HG02763 (cell line): Measurements from ENCODE around the gene SH3D19.

Experiments
- ATAC-seq: cut with Tn5 transposase; IDR thresholded peaks from one replicate; pipeline ENCODE4 v1.9.1; 2021; ENCODE audit warnings: mild to moderate bottlenecking, moderate library complexity; ENCODE audit not compliant: unreplicated experiment

The SH3D19 gene

GRCh38 chr4:151325111-151325948 lies at the start of gene SH3D19:
SH3D19 (minus strand) TSS chr4:151325605; CDS start chr4:151325352, 253 bp downstream.
- no peak for ATAC-seq

DNA sequence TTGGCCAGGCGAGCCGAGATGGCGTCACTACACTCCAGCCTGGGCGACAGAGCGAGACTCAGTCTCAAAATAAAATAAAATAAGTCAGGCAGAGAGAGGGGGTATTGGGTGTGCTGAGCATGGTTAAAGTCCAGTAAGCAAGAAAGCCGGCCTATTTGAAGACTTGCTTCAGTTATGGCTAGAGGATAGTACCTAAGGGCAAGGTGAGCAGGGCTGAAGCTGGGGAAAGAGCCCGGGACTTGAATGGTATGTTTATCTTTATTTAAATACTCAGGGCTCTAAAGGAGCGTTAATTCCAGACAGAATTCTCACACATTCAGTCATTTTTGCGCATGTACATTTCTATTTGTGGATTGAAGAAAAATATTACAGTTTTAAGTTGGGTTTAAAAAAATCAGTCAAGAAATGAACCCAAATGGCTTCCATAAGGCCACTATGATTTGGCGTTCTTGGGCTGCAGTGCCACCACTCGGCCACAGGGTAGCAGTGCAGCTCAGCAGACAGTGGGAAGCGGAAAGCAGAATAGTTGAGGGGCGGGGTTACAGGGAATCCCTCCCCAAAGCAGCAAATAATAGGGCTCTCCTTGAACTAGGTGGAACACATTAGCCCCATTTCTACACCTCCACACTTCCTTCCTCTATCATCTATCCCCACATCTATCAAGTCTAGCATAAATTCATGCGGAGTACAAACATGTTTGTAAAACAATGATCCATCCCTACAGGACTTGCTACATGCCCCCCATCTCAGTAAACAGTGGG lies 37.2 kb upstream of the SH3D19 start:
- peak; percentile 88 for ATAC-seq

DNA sequence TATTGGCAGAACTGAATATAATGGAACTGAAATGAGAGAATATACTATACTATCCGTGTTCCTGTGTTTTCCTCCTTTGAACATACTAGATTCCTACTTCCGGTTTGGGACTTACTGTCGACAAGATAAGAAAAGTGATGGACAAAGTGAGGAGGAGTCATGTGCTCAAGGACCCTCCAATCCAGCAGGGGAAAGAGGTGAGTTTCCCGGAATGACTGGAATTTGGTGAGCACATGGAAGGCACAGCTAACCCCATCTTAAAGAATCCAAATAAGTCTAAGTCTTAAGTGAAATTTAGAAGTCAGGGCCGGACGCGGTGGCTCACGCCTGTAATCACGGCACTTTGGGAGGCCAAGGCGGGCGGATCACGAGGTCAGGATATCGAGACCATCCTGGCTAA lies 36.6 kb upstream of the SH3D19 start:
- ATAC-seq, result no peak

DNA sequence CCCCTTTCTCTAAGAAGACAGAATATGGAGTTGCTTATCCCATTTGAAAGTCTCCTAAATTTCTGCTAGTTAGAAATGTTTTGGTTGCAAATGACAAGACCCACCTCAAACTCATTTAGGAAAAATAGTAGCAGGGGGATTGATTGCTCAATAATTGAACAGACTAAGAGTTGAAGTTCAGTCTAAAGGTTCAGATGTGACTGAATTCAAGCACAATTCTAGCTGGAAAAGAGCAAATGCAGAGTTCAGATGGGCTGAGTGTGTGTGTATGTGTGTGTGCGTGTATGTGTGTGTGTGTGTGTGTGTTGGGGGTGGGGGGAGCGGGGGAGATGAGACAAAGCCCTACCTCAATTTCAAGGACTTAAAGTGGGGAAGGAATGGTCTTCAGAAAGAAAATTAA lies 35.7 kb upstream of the SH3D19 start:
- no peak for ATAC-seq

- ATAC-seq, result no peak
Measured at GRCh38 chr4:151359576-151359975, 34.2 kb upstream of the SH3D19 start.

DNA sequence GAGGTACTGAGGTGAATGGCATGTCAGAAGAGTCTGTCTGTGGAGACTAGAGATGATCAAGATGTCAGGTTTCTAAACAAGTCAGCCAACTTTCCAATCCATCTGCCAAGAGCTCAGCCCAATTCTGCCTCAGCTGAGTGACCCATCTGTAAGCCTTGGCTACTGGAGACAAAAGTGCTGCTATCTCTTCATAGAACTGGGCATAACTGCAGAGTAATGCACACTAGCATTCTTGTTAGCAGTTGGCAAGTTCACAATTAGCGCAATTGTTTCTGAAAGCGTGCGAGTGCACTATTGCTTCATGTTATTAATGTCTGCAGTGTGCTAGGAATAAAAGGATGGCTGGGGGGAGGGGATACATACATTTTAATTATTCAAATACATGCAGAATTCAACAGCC lies 32.9 kb upstream of the SH3D19 start:
- ATAC-seq, result no peak

- no peak for ATAC-seq
Measured at GRCh38 chr4:151356510-151356909, 31.1 kb upstream of the SH3D19 start.

DNA sequence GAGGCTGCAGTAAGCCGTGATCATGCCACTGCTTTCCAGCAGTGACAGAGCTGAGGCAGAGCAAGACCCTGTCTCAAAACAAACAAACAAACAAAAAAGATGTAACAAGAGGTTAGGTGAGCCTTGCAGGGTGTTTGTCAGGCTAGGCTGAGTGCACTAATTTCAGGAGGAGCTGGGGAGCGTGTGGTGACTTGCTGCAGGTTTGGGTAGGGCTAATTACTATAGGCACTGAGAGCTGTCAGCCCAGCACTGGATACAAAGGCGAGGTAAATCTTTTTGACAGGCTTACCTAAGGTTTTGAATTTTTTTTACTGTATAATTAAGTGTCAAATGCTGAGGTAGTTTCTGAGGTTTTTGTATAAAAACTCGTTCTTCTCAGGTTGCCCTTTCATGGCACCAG lies 29.8 kb upstream of the SH3D19 start:
- no peak for ATAC-seq

- no peak for ATAC-seq
Measured at GRCh38 chr4:151347490-151348235, 22.3 kb upstream of the SH3D19 start.

GRCh38 chr4:151344948-151345347 lies 19.5 kb upstream of the SH3D19 start:
- ATAC-seq, result no peak

- ATAC-seq, result no peak
Measured at GRCh38 chr4:151340751-151341385, 15.5 kb upstream of the SH3D19 start.

GRCh38 chr4:151339467-151339866 lies 14.1 kb upstream of the SH3D19 start:
- ATAC-seq, result no peak

DNA sequence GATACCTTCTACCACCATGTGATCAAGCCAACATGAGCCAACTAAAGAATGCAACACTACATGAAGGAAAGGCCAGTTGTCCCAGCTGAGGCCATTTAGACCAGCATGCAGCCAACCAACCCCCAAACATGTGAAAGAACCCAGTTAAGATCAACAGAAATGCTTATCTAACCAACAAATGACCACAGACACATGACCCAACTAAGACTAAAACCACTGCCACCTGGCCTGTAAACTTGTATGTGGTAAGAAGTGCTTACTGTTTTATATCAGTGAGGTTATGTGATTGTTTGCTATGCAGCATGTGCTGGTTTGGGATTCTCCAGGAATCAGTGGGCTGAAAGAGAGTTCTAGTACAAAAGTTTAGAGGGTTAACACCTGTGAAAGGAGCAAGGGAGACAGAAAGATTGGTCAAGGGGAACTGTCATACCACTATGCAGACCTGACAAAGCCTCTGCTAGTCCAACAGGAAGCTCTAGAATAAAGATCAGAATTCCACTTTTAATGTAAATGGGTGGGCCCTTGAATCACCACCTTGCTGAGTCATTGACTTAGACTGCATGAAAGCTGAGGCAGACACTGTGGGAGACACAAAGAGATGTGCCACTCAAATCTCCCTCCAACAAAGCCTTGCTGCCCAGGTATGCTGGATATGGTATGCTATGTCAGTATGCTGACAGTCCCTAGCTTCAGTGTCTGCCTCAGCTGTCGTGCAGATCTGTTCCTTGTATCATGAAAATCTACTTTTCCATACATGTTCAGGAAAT lies 6.1 kb upstream of the SH3D19 start:
- ATAC-seq, result no peak

DNA sequence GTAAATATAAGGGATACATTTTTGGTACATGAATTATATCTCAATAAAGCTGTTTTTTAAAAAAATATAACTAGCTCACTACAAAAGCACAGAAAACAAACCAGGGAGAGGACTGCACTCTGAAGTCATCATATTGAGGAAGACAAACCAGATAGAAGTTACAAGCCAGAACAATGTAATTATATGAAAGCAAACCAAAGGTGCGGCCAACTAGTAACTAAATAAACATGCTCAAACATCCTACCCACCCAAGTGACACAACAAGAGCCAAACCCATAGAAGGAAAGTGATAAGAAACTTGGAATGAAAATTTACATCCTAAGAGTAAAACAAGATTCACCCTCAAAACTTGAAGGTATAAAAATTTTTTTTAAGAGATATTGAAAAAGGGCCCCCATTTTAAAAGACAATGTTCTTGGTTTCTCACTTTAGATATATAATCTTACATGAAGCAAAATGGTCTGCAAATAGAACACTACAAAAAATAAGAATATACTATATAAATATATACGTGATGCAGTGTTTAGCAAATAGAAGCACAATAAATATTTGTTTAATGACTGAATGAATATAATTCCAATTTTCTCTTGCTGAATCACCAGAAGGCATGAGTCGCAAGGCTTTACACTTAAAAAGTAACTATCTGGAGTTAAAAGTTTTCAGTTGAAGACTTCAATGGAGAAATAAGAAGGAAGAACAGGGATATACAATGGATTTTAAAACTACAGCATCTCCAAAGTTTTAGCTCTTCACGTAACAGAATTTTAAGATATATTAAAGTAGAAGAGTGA lies 4.0 kb upstream of the SH3D19 start:
- ATAC-seq, result no peak

- no peak for ATAC-seq
Measured at GRCh38 chr4:151325949-151326246, 493 bp upstream of the SH3D19 start.

DNA sequence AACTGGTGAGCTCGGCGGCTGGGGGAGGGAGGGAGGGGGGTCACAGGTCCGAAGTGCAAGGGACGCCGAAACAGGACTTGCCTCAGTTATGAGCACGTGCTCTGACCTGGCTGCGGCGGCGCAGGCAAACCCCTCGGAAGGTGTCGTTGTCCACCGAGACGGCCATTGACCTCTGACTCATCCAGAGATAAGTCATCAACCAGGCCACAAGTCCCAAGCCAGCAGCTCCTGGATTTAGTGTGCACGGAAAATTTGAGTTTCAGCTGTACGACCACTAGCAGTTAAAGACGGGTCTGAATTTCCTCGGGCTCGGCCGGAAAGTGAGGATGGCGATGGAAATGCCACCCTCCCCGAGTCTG lies 674 bp downstream of the SH3D19 start:
- no peak for ATAC-seq

DNA sequence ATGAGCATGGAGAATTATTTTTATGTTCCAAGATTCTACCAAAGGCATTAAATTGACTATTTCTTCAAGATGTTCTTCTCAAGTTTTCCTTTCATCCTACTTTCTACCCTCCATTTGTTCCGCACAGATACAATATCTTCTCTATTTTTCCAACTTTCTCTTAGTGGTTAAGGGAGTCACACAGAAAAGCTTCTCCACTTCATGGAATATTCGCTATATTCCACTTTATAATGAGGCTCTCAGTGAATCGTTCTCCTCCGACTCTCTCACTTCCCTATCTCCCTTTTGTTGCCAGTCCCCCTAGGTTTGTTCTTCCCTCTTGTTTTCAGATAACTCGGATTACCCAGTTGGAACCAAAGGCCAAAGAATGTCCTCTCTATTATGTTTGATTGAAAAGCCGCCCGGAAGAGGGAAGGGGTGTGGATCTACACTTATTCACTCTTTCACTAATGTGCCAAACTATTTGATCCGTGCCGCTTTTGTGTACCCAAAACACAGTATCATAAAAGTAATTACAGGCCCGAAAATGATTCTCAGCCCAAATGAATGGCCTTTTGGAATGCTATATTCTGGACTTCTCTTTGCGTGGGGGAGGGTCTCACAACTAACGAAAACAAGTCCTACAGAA lies 1.2 kb downstream of the SH3D19 start:
- ATAC-seq, result no peak

GRCh38 chr4:151323667-151324066 lies 1.7 kb downstream of the SH3D19 start:
- no peak for ATAC-seq

DNA sequence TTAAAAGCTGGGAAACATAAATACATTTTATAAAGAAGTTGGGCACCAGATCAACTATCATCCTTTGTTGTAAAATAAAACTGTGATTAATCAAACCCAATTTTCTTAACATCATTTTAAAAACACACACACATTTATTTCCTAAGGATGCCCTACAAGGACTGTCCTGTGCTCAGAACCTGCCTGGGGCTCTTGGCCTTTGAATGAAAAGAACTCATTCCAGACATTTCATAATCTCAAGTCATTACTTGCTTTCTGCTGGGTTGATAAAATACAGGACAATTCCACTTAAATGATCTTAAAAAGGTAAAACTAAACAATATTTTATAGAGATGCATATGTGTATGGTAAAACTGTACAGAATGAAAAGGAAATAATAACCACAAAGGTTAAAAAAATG lies 2.8 kb downstream of the SH3D19 start:
- no peak for ATAC-seq
